OCI-LY1 (cell line): ENCODE results near the gene NXPE2.

Source experiments
- EZH2 ChIP-seq: fragments of 200-600 bp; sonication (generic), shearing (Covaris generic); IDR thresholded peaks from 2 replicates; pipeline ENCODE4 v1.8.0; 2017; ENCODE audit warnings: borderline replicate concordance, mixed run types, mild to moderate bottlenecking, antibody characterized with exemption, low read length, moderate library complexity, mixed read lengths
- TF ChIP-seq, protein P1 (sequence below): fragments of 200-600 bp; sonication (generic), shearing (Covaris generic); IDR thresholded peaks from 2 replicates; pipeline ENCODE4 v1.5.1; 2017; ENCODE audit warnings: mild to moderate bottlenecking, antibody characterized with exemption, low read length, moderate library complexity, mixed read lengths

- TF ChIP-seq, protein P1, sequence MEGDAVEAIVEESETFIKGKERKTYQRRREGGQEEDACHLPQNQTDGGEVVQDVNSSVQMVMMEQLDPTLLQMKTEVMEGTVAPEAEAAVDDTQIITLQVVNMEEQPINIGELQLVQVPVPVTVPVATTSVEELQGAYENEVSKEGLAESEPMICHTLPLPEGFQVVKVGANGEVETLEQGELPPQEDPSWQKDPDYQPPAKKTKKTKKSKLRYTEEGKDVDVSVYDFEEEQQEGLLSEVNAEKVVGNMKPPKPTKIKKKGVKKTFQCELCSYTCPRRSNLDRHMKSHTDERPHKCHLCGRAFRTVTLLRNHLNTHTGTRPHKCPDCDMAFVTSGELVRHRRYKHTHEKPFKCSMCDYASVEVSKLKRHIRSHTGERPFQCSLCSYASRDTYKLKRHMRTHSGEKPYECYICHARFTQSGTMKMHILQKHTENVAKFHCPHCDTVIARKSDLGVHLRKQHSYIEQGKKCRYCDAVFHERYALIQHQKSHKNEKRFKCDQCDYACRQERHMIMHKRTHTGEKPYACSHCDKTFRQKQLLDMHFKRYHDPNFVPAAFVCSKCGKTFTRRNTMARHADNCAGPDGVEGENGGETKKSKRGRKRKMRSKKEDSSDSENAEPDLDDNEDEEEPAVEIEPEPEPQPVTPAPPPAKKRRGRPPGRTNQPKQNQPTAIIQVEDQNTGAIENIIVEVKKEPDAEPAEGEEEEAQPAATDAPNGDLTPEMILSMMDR: no peak
- TF ChIP-seq EZH2: no peak
Measured at GRCh38 chr11:114713756-114714155, 35.4 kb downstream of the NXPE2 start.
